ENCODE data around the gene OR1A2. TPM values are rescaled to one million over a fixed set of nuclear protein-coding genes. Genes with fewer than 3 reads are reported as not detected.
"Not testable (repeated sequence)": the region's sequence is repeated elsewhere in the genome, so short reads cannot be mapped to it uniquely, and the experiment has no call there.

OR1A2 gene
- total and polyA plus RNA-seq, 2 of the 8 experiments (the other 6 are each of a cell fraction or from before 2014, with no cell fraction given) = not detected

DNA sequence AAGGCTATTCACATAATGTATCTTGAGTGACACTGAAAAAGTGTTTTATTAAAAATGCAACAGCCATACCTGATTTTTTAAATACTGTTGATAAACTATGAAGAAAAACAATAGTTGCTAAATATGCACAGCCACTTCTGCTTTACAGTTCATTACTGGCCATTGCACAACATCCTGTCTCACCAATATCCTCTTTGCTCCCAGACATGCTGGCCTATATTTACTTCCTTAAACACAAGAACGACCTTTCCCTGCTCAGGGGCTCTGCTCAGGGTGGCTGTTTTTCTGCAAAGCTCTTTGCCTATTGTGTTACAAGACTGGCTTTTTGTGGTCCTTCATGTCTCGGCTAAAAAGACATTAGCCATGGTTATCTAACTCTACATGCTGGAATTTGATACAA lies 41.4 kb downstream of the OR1A2 start:
- not testable (repeated sequence) for FAIRE-seq; H4K91ac ChIP-seq (replicated peaks; ENCODE audit: insufficient read length, low read length); DNase-seq (ENCODE audit: low read depth in 1 of 2, low spot score in 2 of 2)

DNA sequence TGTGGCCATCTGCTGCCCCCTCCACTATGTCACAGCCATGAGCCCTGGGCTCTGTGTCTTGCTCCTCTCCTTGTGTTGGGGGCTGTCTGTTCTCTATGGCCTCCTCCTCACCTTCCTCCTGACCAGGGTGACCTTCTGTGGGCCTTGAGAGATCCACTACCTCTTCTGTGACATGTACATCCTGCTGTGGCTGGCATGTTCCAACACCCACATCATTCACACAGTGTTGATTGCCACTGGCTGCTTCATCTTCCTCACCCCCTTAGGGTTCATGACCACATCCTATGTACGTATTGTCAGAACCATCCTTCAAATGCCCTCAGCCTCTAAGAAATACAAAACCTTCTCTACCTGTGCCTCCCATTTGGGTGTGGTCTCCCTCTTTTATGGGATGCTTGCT lies 43.7 kb downstream of the OR1A2 start:
- H3K36me3 ChIP-seq (ENCODE audit: control insufficient read depth in 2 of 4, insufficient read depth in 4 of 4, low read length in 3 of 4); DNase-seq (ENCODE audit: low read depth in 1 of 2, low spot score in 2 of 2); H2BK20ac ChIP-seq (ENCODE audit: low read length); H3K4me3 ChIP-seq (ENCODE audit: extremely low read depth in 1 of 4, insufficient read depth in 2 of 4, low read depth in 3 of 4, low read length in 4 of 4); H3K9me3 ChIP-seq (ENCODE audit: insufficient read depth in 2 of 2, low read depth in 1 of 2, low read length in 1 of 2); H2BK120ac ChIP-seq (replicated peaks; ENCODE audit: low read depth, low read length); H3K18ac ChIP-seq (ENCODE audit: extremely low read depth, low read length); H3K23me2 ChIP-seq (ENCODE audit: low read depth, low read length); H2AK5ac ChIP-seq (ENCODE audit: low read depth, low read length); H3K27ac ChIP-seq (ENCODE audit: low read depth, low read length); H3K4me2 ChIP-seq (ENCODE audit: insufficient read depth in 1 of 2, low read depth in 2 of 2, low read length in 2 of 2); CTCF ChIA-PET (ENCODE audit: partially characterized antibody); H3K14ac ChIP-seq (ENCODE audit: insufficient read length); H2AFZ ChIP-seq (ENCODE audit: low read length); H3K56ac ChIP-seq (replicated peaks; ENCODE audit: insufficient read length, low read depth, low read length); POLR2A ChIA-PET (ENCODE audit: partially characterized antibody); H4K8ac ChIP-seq (ENCODE audit: extremely low read depth, insufficient read depth, low read length); FAIRE-seq; H4K5ac ChIP-seq (ENCODE audit: insufficient read length, low read depth, low read length); H2BK15ac ChIP-seq (ENCODE audit: low read length); H3K4me1 ChIP-seq (replicated peaks in 1 of 4; ENCODE audit: control insufficient read depth in 3 of 4, insufficient read depth in 4 of 4, low read length in 3 of 4); H3K27me3 ChIP-seq (replicated peaks in 1 of 4; ENCODE audit: control insufficient read depth in 3 of 4, extremely low read depth in 1 of 4, insufficient read depth in 3 of 4, low read length in 3 of 4); H4K91ac ChIP-seq (replicated peaks; ENCODE audit: insufficient read length, low read length); H3K79me1 ChIP-seq (ENCODE audit: low read depth, low read length); H3K9ac ChIP-seq (replicated peaks in 1 of 4; ENCODE audit: extremely low read depth in 1 of 4, low read depth in 3 of 4, low read length in 3 of 4); H2BK12ac ChIP-seq (ENCODE audit: low read depth, low read length); H3K4ac ChIP-seq (replicated peaks; ENCODE audit: insufficient read length, low read depth, low read length); H3K79me2 ChIP-seq (ENCODE audit: control insufficient read depth in 1 of 2, insufficient read depth in 2 of 2, low read length in 2 of 2); H3K23ac ChIP-seq (ENCODE audit: insufficient read length); H2BK5ac ChIP-seq (ENCODE audit: low read depth, low read length); H4K20me1 ChIP-seq (replicated peaks in 1 of 2; ENCODE audit: control insufficient read depth in 1 of 2, insufficient read depth in 2 of 2, low read length in 2 of 2): not testable (repeated sequence)
- 90% methylated on average over 1 of the region's 1 CpG; no CpG with 5 or more reads in 1 of the 2 experiments for WGBS, 2 experiments (ENCODE audit: extremely low coverage in 1 of 2, insufficient coverage in 1 of 2, insufficient read length in 1 of 2, insufficient replicate concordance in 2 of 2, low coverage in 1 of 2, low lambda C conversion rate in 2 of 2, missing lambda C conversion rate in 1 of 2)

More for the DNA sequence above, 41.4 kb downstream of the OR1A2 start:
- H3K9ac ChIP-seq (replicated peaks in 1 of 4; ENCODE audit: extremely low read depth in 1 of 4, low read depth in 3 of 4, low read length in 3 of 4); H3K9me3 ChIP-seq (ENCODE audit: insufficient read depth in 2 of 2, low read depth in 1 of 2, low read length in 1 of 2); H2BK15ac ChIP-seq (ENCODE audit: low read length); H2AK5ac ChIP-seq (ENCODE audit: low read depth, low read length); H3K18ac ChIP-seq (ENCODE audit: extremely low read depth, low read length); H3K27ac ChIP-seq (ENCODE audit: low read depth, low read length); H3K79me1 ChIP-seq (ENCODE audit: low read depth, low read length); H2BK5ac ChIP-seq (ENCODE audit: low read depth, low read length); H3K4me1 ChIP-seq (replicated peaks in 1 of 4; ENCODE audit: control insufficient read depth in 3 of 4, insufficient read depth in 4 of 4, low read length in 3 of 4); H3K23me2 ChIP-seq (ENCODE audit: low read depth, low read length); POLR2A ChIA-PET (ENCODE audit: partially characterized antibody); H4K20me1 ChIP-seq (replicated peaks in 1 of 2; ENCODE audit: control insufficient read depth in 1 of 2, insufficient read depth in 2 of 2, low read length in 2 of 2); H2BK20ac ChIP-seq (ENCODE audit: low read length); H2AFZ ChIP-seq (ENCODE audit: low read length); H3K14ac ChIP-seq (ENCODE audit: insufficient read length); H2BK12ac ChIP-seq (ENCODE audit: low read depth, low read length); H4K5ac ChIP-seq (ENCODE audit: insufficient read length, low read depth, low read length); H3K4me3 ChIP-seq (ENCODE audit: extremely low read depth in 1 of 4, insufficient read depth in 2 of 4, low read depth in 3 of 4, low read length in 4 of 4); H3K36me3 ChIP-seq (ENCODE audit: control insufficient read depth in 2 of 4, insufficient read depth in 4 of 4, low read length in 3 of 4); H4K8ac ChIP-seq (ENCODE audit: extremely low read depth, insufficient read depth, low read length); H3K56ac ChIP-seq (replicated peaks; ENCODE audit: insufficient read length, low read depth, low read length); H3K79me2 ChIP-seq (ENCODE audit: control insufficient read depth in 1 of 2, insufficient read depth in 2 of 2, low read length in 2 of 2); CTCF ChIA-PET (ENCODE audit: partially characterized antibody); H2BK120ac ChIP-seq (replicated peaks; ENCODE audit: low read depth, low read length); H3K4ac ChIP-seq (replicated peaks; ENCODE audit: insufficient read length, low read depth, low read length); H3K23ac ChIP-seq (ENCODE audit: insufficient read length); H3K27me3 ChIP-seq (replicated peaks in 1 of 4; ENCODE audit: control insufficient read depth in 3 of 4, extremely low read depth in 1 of 4, insufficient read depth in 3 of 4, low read length in 3 of 4); H3K4me2 ChIP-seq (ENCODE audit: insufficient read depth in 1 of 2, low read depth in 2 of 2, low read length in 2 of 2): not testable (repeated sequence)
- 69% methylated on average over 1 of the region's 2 CpGs; no CpG with 5 or more reads in 1 of the 2 experiments for WGBS, 2 experiments (ENCODE audit: extremely low coverage in 1 of 2, insufficient coverage in 1 of 2, insufficient read length in 1 of 2, insufficient replicate concordance in 2 of 2, low coverage in 1 of 2, low lambda C conversion rate in 2 of 2, missing lambda C conversion rate in 1 of 2)

Measured in H1 (cell line).